ENCODE measurements around the gene AGRP.

Gene AGRP

GRCh38 chr16:67444259-67445125 lies 38.9 kb downstream of the AGRP start:
- DNase-seq: no peak

DNA sequence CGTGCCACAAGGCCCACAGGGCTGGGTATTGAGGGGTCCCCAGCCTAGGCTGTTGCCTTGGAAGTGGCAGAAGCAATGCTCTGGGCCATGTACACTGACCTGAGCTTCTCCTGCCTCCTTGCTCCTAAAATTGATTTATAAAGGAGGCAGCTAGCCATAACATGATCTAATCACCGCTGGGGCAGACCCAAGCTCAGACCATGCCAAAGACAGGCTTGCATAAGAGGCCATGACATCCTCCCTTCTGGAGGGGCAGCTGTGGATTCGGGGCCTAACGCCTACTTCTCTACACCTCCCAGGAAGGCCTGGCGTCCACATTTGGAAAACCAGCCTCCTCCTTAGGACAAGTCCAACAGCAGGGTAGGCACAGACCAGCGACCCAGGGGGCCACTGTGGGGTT lies 40.1 kb downstream of the AGRP start:
- DNase-seq: no peak

DNA sequence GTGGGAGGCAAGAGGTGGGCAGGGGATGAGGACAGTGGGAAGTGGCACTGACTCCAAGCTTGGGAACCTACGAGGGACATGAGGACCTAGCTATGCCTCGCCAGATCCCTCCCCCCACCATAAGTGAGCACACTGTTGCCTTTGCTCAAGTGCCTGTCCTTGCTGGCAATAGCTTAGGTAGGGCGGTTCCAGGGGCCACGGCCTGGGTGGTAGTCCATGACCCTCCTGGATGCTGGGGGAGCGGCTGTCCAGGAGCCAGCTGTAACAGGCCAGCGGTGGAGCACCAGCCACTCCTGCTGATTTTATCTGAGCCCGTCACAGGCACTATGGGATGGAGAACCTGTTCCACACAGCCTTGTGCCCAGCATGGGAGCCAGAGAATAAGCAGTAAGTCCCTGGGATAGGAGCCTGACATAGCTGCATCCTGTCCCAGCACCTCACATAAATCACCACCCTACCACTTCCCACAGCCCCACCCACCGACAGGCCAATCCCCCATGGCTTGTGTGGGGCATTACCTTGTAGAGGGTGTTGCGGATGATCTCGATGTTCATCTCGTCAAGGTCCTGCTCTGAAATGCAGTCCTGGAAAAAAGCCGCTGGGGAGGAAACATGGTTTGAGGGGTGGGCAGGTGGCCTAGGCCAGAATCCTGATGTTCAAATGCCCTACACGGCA lies 40.6 kb downstream of the AGRP start:
- DNase-seq: no peak

- DNase-seq: no peak
Observed at GRCh38 chr16:67441907-67442306, 41.4 kb downstream of the AGRP start.

DNA sequence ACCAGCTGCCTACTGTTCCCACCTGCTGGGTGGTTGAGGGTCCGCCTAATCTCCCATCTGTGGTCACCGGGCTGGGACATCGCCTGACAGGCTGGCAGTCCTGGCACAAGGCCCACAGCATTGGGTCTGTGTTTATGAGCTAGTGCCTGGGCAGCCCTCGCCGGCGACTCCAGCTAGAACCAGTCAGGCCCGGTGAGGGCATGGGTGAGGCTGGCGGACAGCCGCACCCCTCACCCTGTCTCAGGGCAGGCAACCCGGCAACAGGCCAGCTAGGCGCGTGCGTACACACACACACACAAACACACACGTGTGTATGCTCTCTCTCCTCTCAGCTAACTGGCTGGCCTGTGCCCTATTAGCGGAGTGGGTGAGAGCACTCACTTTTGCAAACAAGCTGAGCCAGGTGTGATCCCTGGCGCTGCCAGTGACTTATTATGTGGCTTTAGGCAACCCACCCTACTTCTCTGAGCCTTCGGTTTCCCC lies 42.0 kb downstream of the AGRP start:
- DNase-seq: no peak

GRCh38 chr16:67438824-67439393 lies 44.4 kb downstream of the AGRP start:
- no peak for DNase-seq

DNA sequence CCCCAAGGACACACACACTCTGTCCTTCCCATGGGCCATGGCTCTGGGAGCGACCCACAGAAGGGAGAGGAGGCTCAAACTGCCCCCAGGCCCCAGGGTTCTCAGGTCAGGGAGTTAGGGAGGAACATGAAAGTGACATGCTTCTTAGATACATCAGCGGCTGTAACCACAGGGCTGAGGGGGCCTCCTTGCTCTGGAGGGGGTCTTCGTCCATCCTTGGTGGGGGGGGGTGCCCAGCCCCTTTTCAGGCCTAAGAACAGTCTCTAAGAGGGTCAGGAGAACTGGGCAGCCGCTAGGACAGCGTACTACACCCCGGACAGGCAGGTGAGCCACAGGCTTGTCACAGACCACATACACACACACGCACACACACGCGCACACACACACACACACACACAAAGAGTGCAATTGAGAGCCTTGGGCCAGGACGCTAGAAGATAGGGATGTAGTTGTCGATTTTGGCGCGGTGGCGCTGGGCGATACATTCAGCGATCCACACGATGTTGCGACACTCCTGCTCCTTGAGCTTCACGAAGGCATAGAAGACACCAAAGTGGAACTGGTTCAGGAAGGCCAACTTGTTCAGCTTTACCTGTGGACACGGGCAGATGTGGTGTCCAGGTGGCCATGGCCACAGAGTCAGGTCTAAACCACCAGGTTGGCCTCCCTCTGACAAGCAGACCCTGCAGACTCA lies 45.1 kb downstream of the AGRP start:
- no peak for DNase-seq

GRCh38 chr16:67437513-67437912 lies 45.8 kb downstream of the AGRP start:
- no peak for DNase-seq

- no peak for DNase-seq
Observed at GRCh38 chr16:67436640-67437193, 46.6 kb downstream of the AGRP start.

DNA sequence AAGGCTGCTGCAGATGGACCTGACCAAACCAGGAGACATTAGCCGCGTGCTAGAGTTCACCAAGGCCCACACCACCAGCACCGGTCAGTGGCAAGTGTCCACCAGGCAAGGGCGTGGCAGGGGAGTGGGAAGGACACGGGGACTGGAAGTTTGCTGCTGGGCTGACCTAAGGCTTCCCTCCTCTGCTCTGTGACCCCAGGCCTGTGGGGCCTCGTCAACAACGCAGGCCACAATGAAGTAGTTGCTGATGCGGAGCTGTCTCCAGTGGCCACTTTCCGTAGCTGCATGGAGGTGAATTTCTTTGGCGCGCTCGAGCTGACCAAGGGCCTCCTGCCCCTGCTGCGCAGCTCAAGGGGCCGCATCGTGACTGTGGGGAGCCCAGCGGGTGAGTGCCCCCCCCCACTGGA lies 47.6 kb downstream of the AGRP start:
- DNase-seq: no peak

DNA sequence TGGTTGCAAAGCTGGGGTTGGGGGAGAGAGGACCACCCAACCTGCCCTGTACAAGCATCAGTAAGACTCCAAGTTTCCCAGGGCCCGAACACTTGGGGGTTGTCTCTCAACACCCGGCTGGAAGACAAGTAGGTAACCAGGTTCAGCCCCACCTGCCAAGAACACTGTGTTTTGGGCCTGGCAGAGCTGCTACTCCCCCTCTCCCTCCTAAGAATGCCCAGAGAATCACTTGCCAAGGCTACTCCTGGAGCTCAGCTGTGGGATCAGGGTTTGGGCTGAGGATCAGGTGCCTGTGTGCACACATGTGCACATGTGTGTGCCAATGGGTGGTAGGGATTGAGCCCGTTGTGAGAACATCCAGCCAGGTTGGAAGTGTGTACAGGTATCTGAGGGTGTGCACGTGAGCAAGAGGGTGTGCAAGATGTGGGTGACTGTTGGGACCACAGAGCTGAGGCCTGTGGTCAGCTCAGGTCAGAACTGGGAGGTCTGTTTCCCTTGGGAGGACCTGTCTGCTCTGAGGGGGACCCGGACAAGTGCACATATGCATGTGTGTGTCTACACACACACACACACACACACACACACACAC lies 50.1 kb downstream of the AGRP start:
- no peak for DNase-seq
